ENCODE measurements around the gene DDX54.

The DDX54 gene

DNA sequence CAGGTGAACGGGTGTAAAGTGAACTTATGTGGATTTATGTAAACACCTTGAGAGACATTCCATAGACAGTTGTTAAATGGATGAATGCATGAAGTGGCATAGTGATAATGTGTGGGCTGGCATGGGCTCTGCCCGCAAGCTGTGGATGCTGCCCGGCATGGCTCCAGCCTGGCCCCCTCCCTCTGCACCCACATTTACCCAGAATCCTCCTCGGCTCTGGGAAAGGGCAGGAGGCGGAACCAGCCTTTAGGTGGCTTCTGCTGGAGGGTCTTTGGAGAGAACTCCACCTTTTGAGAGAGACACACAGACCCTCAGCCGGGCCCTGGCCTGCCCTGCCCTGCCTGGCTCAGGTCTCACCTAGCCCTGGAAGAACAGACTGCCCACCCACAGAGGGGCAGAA lies 68.4 kb downstream of the DDX54 start:
- no peak for DNase-seq

DNA sequence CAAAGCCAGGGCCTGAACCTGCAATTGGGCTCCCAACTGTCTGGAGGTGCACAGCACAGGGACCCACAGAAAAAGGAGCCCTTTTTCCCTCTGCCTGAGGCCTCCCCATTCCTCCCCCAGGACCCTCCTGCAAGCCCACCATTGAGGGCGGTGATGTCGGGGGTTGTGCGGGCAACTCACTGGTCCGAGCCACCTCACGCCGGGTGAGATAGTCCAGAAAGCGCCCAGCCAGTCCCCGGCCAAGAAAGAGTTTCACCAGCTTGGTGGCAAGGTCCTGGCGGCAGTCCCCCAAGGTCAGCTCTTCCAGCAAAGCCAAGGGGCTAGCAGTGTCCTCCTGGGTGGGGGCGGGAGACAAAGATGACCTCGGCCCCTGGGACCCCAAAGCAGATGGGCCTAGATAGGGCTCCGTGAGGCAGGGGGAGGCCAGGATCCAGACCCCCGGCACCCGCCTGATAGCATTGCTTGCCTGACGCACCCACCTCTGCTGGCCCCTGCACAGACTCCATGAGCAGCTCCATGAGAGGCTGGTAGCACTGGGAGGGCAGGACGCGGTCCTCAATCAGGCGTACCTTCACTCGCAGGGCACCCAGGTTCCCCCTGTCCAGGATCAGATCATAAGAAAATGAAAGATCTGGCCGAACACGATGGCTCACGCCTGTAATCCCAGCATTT lies 69.7 kb downstream of the DDX54 start:
- no peak for DNase-seq

- DNase-seq: no peak
Observed at GRCh38 chr12:113114447-113115178, 70.7 kb downstream of the DDX54 start.

- DNase-seq: no peak
Observed at GRCh38 chr12:113113397-113113796, 71.9 kb downstream of the DDX54 start.

- DNase-seq: no peak
Observed at GRCh38 chr12:113112043-113112899, 73.0 kb downstream of the DDX54 start.

DNA sequence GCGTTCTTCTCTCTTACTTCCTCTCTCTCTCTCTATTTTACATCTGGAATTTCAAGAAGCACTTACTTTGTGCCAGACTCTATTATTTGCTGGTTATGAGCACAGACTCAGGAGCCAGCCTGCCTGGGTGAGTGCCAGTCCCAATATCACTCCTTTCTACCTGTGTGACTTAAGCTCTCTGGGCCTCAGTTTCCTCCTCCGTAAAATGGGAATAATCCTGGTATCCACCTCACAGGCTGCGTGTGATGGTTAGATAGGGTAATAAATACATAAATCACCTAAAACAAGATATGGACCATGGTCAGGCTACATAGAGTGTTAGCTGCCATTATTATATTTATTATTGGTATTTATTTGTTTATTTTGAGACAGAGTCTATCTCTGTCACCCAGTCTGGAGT lies 74.0 kb downstream of the DDX54 start:
- no peak for DNase-seq

GRCh38 chr12:113109872-113110599 lies 75.2 kb downstream of the DDX54 start:
- no peak for DNase-seq

DNA sequence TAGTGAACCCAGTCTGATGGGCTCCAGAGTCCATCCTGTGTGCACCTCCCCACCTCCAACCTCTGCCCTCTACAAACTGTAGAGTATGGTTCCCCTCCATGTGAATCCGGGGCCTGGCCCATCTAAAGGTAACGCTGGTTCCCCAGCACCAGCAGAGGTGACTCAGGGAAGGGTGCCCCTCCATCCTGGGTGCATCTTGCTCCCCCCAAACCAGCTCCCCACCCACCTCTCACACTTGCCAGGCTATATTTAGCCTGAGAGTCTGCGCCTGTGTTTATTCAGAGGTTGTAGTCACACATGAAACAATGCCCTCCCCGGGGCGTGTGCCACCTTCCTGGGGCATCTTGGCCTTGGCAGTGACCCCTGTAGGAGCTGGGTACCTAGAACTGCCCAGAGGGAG lies 75.9 kb downstream of the DDX54 start:
- no peak for DNase-seq

DNA sequence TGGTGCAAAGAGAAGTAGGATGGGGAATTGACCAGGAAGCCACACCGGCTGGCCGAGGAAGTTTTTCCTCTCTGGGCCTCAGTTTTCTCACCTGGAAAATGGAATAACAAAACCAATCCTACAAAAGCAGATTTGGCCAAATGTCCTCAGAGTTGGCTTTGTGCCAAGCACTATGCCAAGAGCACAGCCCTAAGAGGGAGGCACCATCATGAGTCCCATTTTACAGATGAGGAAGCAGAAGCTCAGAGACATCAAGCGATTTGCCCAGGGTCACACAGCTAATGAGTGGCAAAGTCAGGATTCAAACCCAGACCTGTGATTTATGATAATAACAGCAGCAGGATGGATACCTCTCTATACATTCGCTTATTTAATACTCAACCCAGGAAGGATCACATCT lies 77.0 kb downstream of the DDX54 start:
- DNase-seq: no peak

Data from hematopoietic multipotent progenitor cell treated with erythropoietin and hydrocortisone succinate and interleukin-3 and kit ligand, for 4 days (in vitro differentiated cells).